ENCODE data around the gene FOXO6. TPM values are rescaled to one million over a fixed set of nuclear protein-coding genes. Genes with fewer than 3 reads are reported as not detected.
A peak's percentile ranks its signal among the peaks of the same experiment; 100 is the strongest.

FOXO6 gene
- total RNA-seq, 1 donor from 2014 or later = 2.6 TPM

- H3K36me3 ChIP-seq (ENCODE audit: control insufficient read depth in 3 of 3, insufficient read depth in 3 of 3, low read length in 3 of 3) = no peaks in the 10 kb centered on the region
- H3K4me1 ChIP-seq (ENCODE audit: control insufficient read depth in 3 of 3, insufficient read depth in 3 of 3, low read length in 3 of 3) = peaks cover 43 to 70% (median 62%) of the 10 kb centered on the region in 3 donors
- H3K9me3 ChIP-seq (ENCODE audit: control insufficient read depth in 3 of 3, low read length in 3 of 3) = no peaks in the 10 kb centered on the region
- peak overlapping the region in 2 of 3 donors; percentile 53 to 64 for H3K9ac ChIP-seq (ENCODE audit: low read depth in 1 of 3, low read length in 3 of 3)
- no peak overlapping the region for H3K27ac ChIP-seq (ENCODE audit: low read depth, low read length)
- H3K27me3 ChIP-seq (ENCODE audit: control insufficient read depth in 3 of 3, insufficient read depth in 3 of 3, low read length in 3 of 3) = no peaks in the 10 kb centered on the region
- H3K4me3 ChIP-seq (ENCODE audit: low read length in 3 of 3) = peak overlapping the region; percentile 48 to 68 (median 60)
Measured at GRCh38 chr1:41366455-41367287, 5.4 kb downstream of the FOXO6 start.

GRCh38 chr1:41367288-41367642, 6.0 kb downstream of the FOXO6 start:
- no peaks in the 10 kb centered on the region for H3K27me3 ChIP-seq (ENCODE audit: control insufficient read depth in 3 of 3, insufficient read depth in 3 of 3, low read length in 3 of 3)
- no peak overlapping the region for H3K27ac ChIP-seq (ENCODE audit: low read depth, low read length)
- peak overlapping the region in 2 of 3 donors; percentile 53 to 64 for H3K9ac ChIP-seq (ENCODE audit: low read depth in 1 of 3, low read length in 3 of 3)
- no peaks in the 10 kb centered on the region for H3K36me3 ChIP-seq (ENCODE audit: control insufficient read depth in 3 of 3, insufficient read depth in 3 of 3, low read length in 3 of 3)
- H3K9me3 ChIP-seq (ENCODE audit: control insufficient read depth in 3 of 3, low read length in 3 of 3) = no peaks in the 10 kb centered on the region
- H3K4me1 ChIP-seq (ENCODE audit: control insufficient read depth in 3 of 3, insufficient read depth in 3 of 3, low read length in 3 of 3) = peaks cover 43 to 70% (median 68%) of the 10 kb centered on the region in 3 donors
- H3K4me3 ChIP-seq (ENCODE audit: low read length in 3 of 3) = peak overlapping the region in 1 of 3 donors; percentile 68

- Histone ChIP-seq H3K27ac (ENCODE audit: low read depth, low read length) (no peak overlapping the region), H3K4me1 (ENCODE audit: control insufficient read depth in 3 of 3, insufficient read depth in 3 of 3, low read length in 3 of 3) (peaks cover 45 to 70% (median 68%) of the 10 kb centered on the region in 3 donors), H3K9me3 (ENCODE audit: control insufficient read depth in 3 of 3, low read length in 3 of 3) (no peaks in the 10 kb centered on the region), H3K36me3 (ENCODE audit: control insufficient read depth in 3 of 3, insufficient read depth in 3 of 3, low read length in 3 of 3) (no peaks in the 10 kb centered on the region), H3K4me3 (ENCODE audit: low read length in 3 of 3) (no peak overlapping the region), H3K9ac (ENCODE audit: low read depth in 1 of 3, low read length in 3 of 3) (no peak overlapping the region), H3K27me3 (ENCODE audit: control insufficient read depth in 3 of 3, insufficient read depth in 3 of 3, low read length in 3 of 3) (peaks cover 0 to 4% (median 0%) of the 10 kb centered on the region in 3 donors)
Measured at GRCh38 chr1:41368366-41368765, 7.1 kb downstream of the FOXO6 start.

GRCh38 chr1:41368801-41369200, 7.6 kb downstream of the FOXO6 start:
- peaks cover 43 to 69% (median 69%) of the 10 kb centered on the region in 3 donors for H3K4me1 ChIP-seq (ENCODE audit: control insufficient read depth in 3 of 3, insufficient read depth in 3 of 3, low read length in 3 of 3)
- no peak overlapping the region for H3K27ac ChIP-seq (ENCODE audit: low read depth, low read length)
- H3K27me3 ChIP-seq (ENCODE audit: control insufficient read depth in 3 of 3, insufficient read depth in 3 of 3, low read length in 3 of 3) = peaks cover 0 to 4% (median 0%) of the 10 kb centered on the region in 3 donors
- H3K9ac ChIP-seq (ENCODE audit: low read depth in 1 of 3, low read length in 3 of 3) = peak overlapping the region in 1 of 3 donors; percentile 40
- H3K4me3 ChIP-seq (ENCODE audit: low read length in 3 of 3) = no peak overlapping the region
- H3K36me3 ChIP-seq (ENCODE audit: control insufficient read depth in 3 of 3, insufficient read depth in 3 of 3, low read length in 3 of 3) = no peaks in the 10 kb centered on the region
- no peaks in the 10 kb centered on the region for H3K9me3 ChIP-seq (ENCODE audit: control insufficient read depth in 3 of 3, low read length in 3 of 3)

GRCh38 chr1:41369531-41369930, 8.3 kb downstream of the FOXO6 start:
- Histone ChIP-seq H3K9me3 (ENCODE audit: control insufficient read depth in 3 of 3, low read length in 3 of 3) (no peaks in the 10 kb centered on the region), H3K36me3 (ENCODE audit: control insufficient read depth in 3 of 3, insufficient read depth in 3 of 3, low read length in 3 of 3) (no peaks in the 10 kb centered on the region), H3K4me1 (ENCODE audit: control insufficient read depth in 3 of 3, insufficient read depth in 3 of 3, low read length in 3 of 3) (peaks cover 40 to 70% (median 66%) of the 10 kb centered on the region in 3 donors), H3K4me3 (ENCODE audit: low read length in 3 of 3) (peak overlapping the region in 1 of 3 donors; percentile 22), H3K27me3 (ENCODE audit: control insufficient read depth in 3 of 3, insufficient read depth in 3 of 3, low read length in 3 of 3) (peaks cover 0 to 4% (median 0%) of the 10 kb centered on the region in 3 donors), H3K27ac (ENCODE audit: low read depth, low read length) (no peak overlapping the region), H3K9ac (ENCODE audit: low read depth in 1 of 3, low read length in 3 of 3) (peak overlapping the region in 1 of 3 donors; percentile 40)

- Histone ChIP-seq H3K4me3 (ENCODE audit: low read length in 3 of 3) (no peak overlapping the region), H3K27me3 (ENCODE audit: control insufficient read depth in 3 of 3, insufficient read depth in 3 of 3, low read length in 3 of 3) (peaks cover 0 to 4% (median 0%) of the 10 kb centered on the region in 3 donors), H3K27ac (ENCODE audit: low read depth, low read length) (no peak overlapping the region), H3K4me1 (ENCODE audit: control insufficient read depth in 3 of 3, insufficient read depth in 3 of 3, low read length in 3 of 3) (peaks cover 40 to 67% (median 62%) of the 10 kb centered on the region in 3 donors), H3K9me3 (ENCODE audit: control insufficient read depth in 3 of 3, low read length in 3 of 3) (no peaks in the 10 kb centered on the region), H3K36me3 (ENCODE audit: control insufficient read depth in 3 of 3, insufficient read depth in 3 of 3, low read length in 3 of 3) (no peaks in the 10 kb centered on the region), H3K9ac (ENCODE audit: low read depth in 1 of 3, low read length in 3 of 3) (no peak overlapping the region)
Measured at GRCh38 chr1:41370225-41370624, 9.0 kb downstream of the FOXO6 start.

- Histone ChIP-seq H3K4me1 (ENCODE audit: control insufficient read depth in 3 of 3, insufficient read depth in 3 of 3, low read length in 3 of 3) (peaks cover 38 to 61% (median 56%) of the 10 kb centered on the region in 3 donors), H3K9ac (ENCODE audit: low read depth in 1 of 3, low read length in 3 of 3) (peak overlapping the region in 2 of 3 donors; percentile 3 to 43), H3K36me3 (ENCODE audit: control insufficient read depth in 3 of 3, insufficient read depth in 3 of 3, low read length in 3 of 3) (no peaks in the 10 kb centered on the region), H3K27ac (ENCODE audit: low read depth, low read length) (peak overlapping the region; percentile 70), H3K4me3 (ENCODE audit: low read length in 3 of 3) (no peak overlapping the region), H3K9me3 (ENCODE audit: control insufficient read depth in 3 of 3, low read length in 3 of 3) (no peaks in the 10 kb centered on the region), H3K27me3 (ENCODE audit: control insufficient read depth in 3 of 3, insufficient read depth in 3 of 3, low read length in 3 of 3) (peaks cover 0 to 4% (median 0%) of the 10 kb centered on the region in 3 donors)
Measured at GRCh38 chr1:41370756-41371420, 9.7 kb downstream of the FOXO6 start.

- Histone ChIP-seq H3K4me3 (ENCODE audit: low read length in 3 of 3) (peak overlapping the region in 1 of 3 donors; percentile 41), H3K9ac (ENCODE audit: low read depth in 1 of 3, low read length in 3 of 3) (peak overlapping the region in 2 of 3 donors; percentile 43 to 47), H3K9me3 (ENCODE audit: control insufficient read depth in 3 of 3, low read length in 3 of 3) (no peaks in the 10 kb centered on the region), H3K36me3 (ENCODE audit: control insufficient read depth in 3 of 3, insufficient read depth in 3 of 3, low read length in 3 of 3) (no peaks in the 10 kb centered on the region), H3K27ac (ENCODE audit: low read depth, low read length) (peak overlapping the region; percentile 70), H3K4me1 (ENCODE audit: control insufficient read depth in 3 of 3, insufficient read depth in 3 of 3, low read length in 3 of 3) (peaks cover 35 to 54% (median 50%) of the 10 kb centered on the region in 3 donors), H3K27me3 (ENCODE audit: control insufficient read depth in 3 of 3, insufficient read depth in 3 of 3, low read length in 3 of 3) (peaks cover 0 to 4% (median 0%) of the 10 kb centered on the region in 3 donors)
Measured at GRCh38 chr1:41371630-41372599, 10.7 kb downstream of the FOXO6 start.

- Histone ChIP-seq H3K27me3 (ENCODE audit: control insufficient read depth in 3 of 3, insufficient read depth in 3 of 3, low read length in 3 of 3) (peaks cover 0 to 4% (median 0%) of the 10 kb centered on the region in 3 donors), H3K9me3 (ENCODE audit: control insufficient read depth in 3 of 3, low read length in 3 of 3) (no peaks in the 10 kb centered on the region), H3K27ac (ENCODE audit: low read depth, low read length) (peak overlapping the region; percentile 70), H3K4me3 (ENCODE audit: low read length in 3 of 3) (no peak overlapping the region), H3K9ac (ENCODE audit: low read depth in 1 of 3, low read length in 3 of 3) (peak overlapping the region in 1 of 3 donors; percentile 47), H3K4me1 (ENCODE audit: control insufficient read depth in 3 of 3, insufficient read depth in 3 of 3, low read length in 3 of 3) (peaks cover 30 to 49% (median 46%) of the 10 kb centered on the region in 3 donors), H3K36me3 (ENCODE audit: control insufficient read depth in 3 of 3, insufficient read depth in 3 of 3, low read length in 3 of 3) (no peaks in the 10 kb centered on the region)
Measured at GRCh38 chr1:41372600-41372993, 11.4 kb downstream of the FOXO6 start.

All from skeletal muscle tissue (tissue), 4 donors.